Fibroblast of mammary gland (primary cell): ENCODE results near the gene ZDBF2.
"Not testable (repeated sequence)": the region's sequence is repeated elsewhere in the genome, so short reads cannot be mapped to it uniquely, and the experiment has no call there.

Experiments used
- DNase-seq: peaks from one replicate; pipeline ENCODE4 v3.0.0-alpha.2; 2010; ENCODE audit warnings: low read depth
- H3K4me3 ChIP-seq: 2 replicates; pipeline ENCODE4 v1.5.1; 2011; ENCODE audit warnings: low read depth, mild to moderate bottlenecking, low read length, moderate library complexity; ENCODE audit not compliant: control insufficient read depth
- TF ChIP-seq, protein P1 (sequence below): conservative IDR thresholded peaks from 2 replicates; pipeline ENCODE4 v1.5.1; 2011; ENCODE audit warnings: low read depth, low read length, inconsistent platforms; ENCODE audit not compliant: control insufficient read depth, insufficient read depth

Gene ZDBF2

DNA sequence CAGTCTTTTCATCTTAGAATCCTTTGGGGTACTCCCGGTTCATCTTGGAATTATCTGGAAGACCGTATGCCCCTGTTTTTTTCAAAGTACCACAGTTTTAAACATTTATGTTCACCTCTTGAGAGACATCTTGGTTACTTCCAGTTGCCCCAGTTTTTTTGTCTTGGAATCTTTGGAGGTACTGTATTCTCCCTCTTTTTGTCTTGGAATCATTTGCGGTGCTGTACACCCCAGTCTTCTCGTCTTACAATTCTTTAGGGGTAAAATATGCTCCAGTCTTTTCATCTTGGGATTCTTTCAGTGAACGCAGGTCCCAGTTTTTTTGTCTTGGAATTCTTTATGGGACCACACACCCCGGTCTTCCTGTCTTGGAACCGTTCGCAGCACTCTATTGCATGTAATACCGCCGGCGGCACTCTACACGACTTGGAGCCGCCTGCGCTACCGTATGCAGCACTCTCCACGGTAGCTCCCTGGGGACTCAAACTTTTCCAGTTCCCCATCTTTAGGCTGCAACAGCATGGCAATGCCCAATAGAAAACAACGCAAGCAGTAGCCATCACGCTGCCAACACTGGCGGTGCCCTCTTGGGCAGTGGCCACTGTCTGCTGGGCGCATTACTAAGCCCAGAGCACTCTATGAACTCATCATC is 21.2 kb upstream of the ZDBF2 start:
- DNase-seq: no peak
- TF ChIP-seq, protein P1, sequence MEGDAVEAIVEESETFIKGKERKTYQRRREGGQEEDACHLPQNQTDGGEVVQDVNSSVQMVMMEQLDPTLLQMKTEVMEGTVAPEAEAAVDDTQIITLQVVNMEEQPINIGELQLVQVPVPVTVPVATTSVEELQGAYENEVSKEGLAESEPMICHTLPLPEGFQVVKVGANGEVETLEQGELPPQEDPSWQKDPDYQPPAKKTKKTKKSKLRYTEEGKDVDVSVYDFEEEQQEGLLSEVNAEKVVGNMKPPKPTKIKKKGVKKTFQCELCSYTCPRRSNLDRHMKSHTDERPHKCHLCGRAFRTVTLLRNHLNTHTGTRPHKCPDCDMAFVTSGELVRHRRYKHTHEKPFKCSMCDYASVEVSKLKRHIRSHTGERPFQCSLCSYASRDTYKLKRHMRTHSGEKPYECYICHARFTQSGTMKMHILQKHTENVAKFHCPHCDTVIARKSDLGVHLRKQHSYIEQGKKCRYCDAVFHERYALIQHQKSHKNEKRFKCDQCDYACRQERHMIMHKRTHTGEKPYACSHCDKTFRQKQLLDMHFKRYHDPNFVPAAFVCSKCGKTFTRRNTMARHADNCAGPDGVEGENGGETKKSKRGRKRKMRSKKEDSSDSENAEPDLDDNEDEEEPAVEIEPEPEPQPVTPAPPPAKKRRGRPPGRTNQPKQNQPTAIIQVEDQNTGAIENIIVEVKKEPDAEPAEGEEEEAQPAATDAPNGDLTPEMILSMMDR: no peak
- H3K4me3 ChIP-seq: no peak overlapping the region

DNA sequence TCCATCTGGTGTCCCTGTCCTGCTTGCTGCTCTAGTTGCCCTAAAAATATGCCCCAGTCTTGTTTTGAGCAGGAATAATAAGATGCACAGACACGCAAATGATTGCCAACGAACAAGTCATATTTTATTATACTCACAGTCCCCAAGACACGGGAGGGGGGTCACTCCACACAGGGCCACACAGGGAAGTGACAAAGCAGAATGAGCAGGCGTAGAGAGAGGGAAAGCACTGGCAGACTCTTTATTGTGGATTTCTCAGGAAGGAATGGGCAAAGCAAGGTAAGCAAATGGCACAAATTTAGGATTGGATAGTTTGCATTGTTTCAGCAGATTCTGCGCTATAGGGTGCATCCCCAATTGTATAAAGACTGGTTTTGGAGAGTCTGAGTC is 20.7 kb upstream of the ZDBF2 start:
- TF ChIP-seq, protein P1: no peak
- DNase-seq: no peak
- no peak overlapping the region for H3K4me3 ChIP-seq

DNA sequence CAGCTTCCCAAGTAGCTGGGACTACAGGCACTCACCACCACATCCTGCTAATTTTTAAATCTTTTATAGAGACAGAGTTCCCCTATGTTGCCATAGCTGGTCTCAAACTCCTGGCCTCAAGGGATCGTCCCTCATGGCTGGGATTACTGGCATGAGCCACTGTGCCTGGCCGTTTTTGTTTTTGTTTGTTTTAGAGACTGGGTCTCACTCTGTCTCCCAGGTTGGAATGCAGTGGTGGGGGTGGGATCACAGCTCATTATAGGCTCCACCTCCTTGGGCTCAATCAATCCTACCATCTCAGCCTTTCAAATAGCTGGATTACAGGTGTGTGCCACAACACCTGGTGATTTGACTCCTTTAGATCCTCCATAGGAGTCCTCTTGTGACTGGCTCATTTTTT is 19.5 kb upstream of the ZDBF2 start:
- no peak overlapping the region for H3K4me3 ChIP-seq
- DNase-seq: no peak
- TF ChIP-seq, protein P1: no peak

DNA sequence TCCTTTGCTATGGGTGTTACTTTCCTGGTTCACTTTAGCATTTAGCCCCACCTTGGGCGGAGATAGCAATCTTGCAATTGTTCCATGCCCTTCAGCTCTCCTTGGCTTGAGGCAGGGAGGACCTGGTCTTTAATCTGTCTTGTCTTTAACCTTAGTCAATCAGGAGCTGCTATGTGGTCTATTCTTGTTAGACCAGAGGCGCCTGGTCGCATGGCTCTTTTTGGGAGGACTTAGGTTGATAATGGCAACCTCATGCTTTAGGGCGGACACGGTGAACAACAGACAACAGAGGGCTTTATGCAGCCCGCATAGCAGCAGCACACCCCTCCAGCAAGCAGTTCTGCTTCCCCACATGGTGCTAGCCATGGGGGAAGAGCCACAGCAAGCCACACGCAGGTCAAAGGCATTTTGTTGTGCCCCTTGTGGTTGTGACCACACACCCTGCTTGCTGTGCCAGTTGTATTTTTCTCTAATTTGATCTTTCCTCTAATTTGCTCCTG is 17.7 kb upstream of the ZDBF2 start:
- TF ChIP-seq, protein P1: no peak
- DNase-seq: no peak

DNA sequence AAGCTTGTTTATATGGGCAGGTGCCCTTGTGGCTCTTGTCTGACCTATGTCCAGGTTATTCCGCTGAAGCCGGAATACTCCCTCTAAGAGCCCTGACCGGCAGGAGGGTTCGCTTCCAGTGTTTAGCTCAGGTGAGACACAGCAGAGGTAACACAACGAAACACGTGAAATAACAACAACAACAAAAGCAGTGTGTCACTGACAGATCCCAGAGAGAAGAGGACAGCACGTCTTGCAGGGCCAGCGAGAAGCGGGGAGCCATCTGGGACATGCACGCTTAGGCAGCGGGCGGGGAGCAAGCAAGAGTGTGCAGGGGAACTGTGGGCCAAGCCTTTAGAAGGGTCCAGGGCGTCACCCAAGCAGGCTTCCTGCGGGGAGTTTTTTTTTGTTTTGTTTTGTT is 17.1 kb upstream of the ZDBF2 start:
- no peak for DNase-seq
- TF ChIP-seq, protein P1: no peak
- no peak overlapping the region for H3K4me3 ChIP-seq

More for the DNA sequence above, 17.7 kb upstream of the ZDBF2 start:
- no peak overlapping the region for H3K4me3 ChIP-seq

DNA sequence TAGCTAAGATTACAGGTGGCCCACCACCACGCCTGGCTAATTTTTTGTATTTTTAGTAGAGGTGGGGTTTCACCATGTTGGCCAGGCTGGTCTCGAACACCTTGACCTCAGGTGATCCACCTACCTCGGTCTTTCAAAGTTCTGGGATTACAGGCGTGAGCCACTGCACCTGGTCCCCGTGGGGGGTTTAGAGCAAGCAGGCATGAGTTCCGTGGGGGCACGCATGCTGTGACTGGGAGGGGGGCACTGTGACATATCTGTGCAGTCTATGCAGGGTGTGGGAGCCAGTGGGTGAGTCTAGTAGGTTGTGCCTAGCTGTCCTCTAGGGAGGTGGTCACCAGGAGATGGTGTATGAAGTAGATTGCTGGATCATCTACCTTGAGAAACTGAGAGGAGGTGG is 16.6 kb upstream of the ZDBF2 start:
- no peak for DNase-seq
- H3K4me3 ChIP-seq: no peak overlapping the region
- TF ChIP-seq, protein P1: no peak

DNA sequence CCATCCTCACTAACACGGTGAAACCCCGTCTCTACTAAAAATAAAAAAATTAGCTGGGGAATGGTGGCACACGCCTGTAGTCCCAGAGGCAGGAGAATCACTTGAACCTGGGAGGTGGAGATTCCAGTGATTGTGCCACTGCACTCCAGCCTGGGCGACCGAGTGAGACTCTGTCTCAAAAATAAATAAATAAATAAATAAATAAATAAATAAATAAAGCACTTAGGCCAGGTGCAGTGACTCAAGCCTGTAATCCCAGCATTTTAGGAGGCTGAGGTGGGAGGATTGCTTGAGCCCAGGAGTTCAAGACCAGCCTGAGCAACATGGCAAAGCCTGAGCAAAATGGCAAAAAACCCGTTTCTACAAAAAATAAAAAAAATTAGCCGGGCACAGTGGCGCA is 15.8 kb upstream of the ZDBF2 start:
- H3K4me3 ChIP-seq, DNase-seq: not testable (repeated sequence)
